Colonic mucosa (tissue), 4 donors: Measurements from ENCODE around the gene TATDN2. TPM values are rescaled to one million over a fixed set of nuclear protein-coding genes. Genes with fewer than 3 reads are reported as not detected.

ENCODE experiments used
- DNase-seq: peaks from one replicate; pipeline ENCODE4 v3.0.0-alpha.2; 2020
- H3K27ac ChIP-seq: fragments of 200-600 bp; one replicate; pipeline ENCODE4 v1.8.0; 2021
- H3K27me3 ChIP-seq: fragments of 200-600 bp; one replicate; pipeline ENCODE4 v1.8.0; 2021
- H3K36me3 ChIP-seq: fragments of 200-600 bp; one replicate; pipeline ENCODE4 v1.8.0; 2021
- H3K4me1 ChIP-seq: fragments of 200-600 bp; one replicate; pipeline ENCODE4 v1.8.0; 2021; ENCODE audit warnings: mild to moderate bottlenecking
- H3K4me3 ChIP-seq: fragments of 200-600 bp; one replicate; pipeline ENCODE4 v1.8.0; 2021
- H3K9ac ChIP-seq, 2 donors: one replicate each; pipeline ENCODE4 v1.7.0; 2013; ENCODE audit warnings: control low read depth in 2 of 2, low read depth in 2 of 2, low read length in 2 of 2
- H3K9me3 ChIP-seq: fragments of 200-600 bp; one replicate; pipeline ENCODE4 v1.8.0; 2021
- intact Hi-C: fragments of 100-400 bp; cut with DNase I; formaldehyde crosslinking; loops from one replicate; pipeline ENCODE4 v1.14.1; 2022
- total RNA-seq, 2 donors: library from RNA; stranded (reverse); fragmentation: NEBNext Ultra II Directional in 1 of 2; extraction: Animal tissue kit (Norgen Biotek cat#: 25700) in 1 of 2; gene quantifications; one replicate each; pipeline ENCODE4 v1.2.1, GENCODE V29; 2021
- TF ChIP-seq, protein P1 (sequence below): fragments of 200-600 bp; IDR thresholded peaks from one replicate; pipeline ENCODE4 v1.8.0; 2022; ENCODE audit warnings: antibody characterized with exemption, mild to moderate bottlenecking
- donor health status: healthy.
- donor health status: DM: no; HTN: no; CAD: no.
- donor health status: DM: no; HTN: no; CAD: no.

TATDN2 gene
- total RNA-seq, 2 donors from 2014 or later = 28.9 to 35.3 TPM

DNA sequence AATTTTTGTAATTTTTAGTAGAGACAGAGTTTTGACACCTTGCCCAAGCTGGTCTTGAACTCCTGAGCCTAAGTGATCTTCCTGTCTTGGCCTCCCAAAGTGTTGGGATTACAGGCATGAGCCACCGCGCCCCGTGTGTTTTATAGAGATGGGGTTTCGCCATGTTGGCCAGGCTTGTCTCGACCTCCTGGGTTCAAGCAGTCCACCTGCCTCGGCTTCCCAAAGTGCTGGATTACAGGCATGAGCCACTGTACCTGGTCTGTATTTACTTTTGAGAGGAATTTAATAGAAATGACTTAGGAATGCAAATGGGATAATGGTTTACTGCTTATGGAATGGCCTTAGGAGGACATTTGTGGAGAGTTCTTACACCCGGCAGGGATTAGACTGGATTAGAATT, 10.8 kb downstream of the TATDN2 start:
- Histone ChIP-seq H3K9me3 (no peaks in the 10 kb centered on the region), H3K27me3 (no peaks in the 10 kb centered on the region), H3K27ac (no peak overlapping the region), H3K4me1 (no peaks in the 10 kb centered on the region), H3K9ac (no peak overlapping the region), H3K36me3 (no peaks in the 10 kb centered on the region), H3K4me3 (no peak overlapping the region)
- intact Hi-C loops = no loop called here
- no peak for DNase-seq
- TF ChIP-seq, protein P1, sequence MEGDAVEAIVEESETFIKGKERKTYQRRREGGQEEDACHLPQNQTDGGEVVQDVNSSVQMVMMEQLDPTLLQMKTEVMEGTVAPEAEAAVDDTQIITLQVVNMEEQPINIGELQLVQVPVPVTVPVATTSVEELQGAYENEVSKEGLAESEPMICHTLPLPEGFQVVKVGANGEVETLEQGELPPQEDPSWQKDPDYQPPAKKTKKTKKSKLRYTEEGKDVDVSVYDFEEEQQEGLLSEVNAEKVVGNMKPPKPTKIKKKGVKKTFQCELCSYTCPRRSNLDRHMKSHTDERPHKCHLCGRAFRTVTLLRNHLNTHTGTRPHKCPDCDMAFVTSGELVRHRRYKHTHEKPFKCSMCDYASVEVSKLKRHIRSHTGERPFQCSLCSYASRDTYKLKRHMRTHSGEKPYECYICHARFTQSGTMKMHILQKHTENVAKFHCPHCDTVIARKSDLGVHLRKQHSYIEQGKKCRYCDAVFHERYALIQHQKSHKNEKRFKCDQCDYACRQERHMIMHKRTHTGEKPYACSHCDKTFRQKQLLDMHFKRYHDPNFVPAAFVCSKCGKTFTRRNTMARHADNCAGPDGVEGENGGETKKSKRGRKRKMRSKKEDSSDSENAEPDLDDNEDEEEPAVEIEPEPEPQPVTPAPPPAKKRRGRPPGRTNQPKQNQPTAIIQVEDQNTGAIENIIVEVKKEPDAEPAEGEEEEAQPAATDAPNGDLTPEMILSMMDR = no peak

DNA sequence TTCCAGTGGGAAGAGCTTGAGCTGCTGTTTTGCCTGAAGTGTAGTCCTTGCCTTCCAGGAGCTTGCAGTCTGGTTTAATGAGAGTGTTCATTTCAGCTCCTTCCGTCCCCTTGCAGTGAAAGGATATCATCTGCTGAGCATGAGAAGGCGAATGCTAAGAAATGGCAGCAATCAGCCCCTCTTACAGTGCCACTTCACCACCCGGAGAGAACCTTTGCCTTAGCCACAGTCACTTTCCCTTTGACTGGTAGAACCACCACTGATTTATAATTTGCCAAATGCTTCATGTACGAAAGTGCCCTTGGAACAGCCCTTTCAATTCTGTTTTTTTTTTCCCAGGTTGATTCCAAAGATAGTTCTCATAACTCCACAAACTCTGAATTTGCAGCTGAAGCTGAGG, 11.5 kb downstream of the TATDN2 start:
- intact Hi-C loops = no loop called here
- TF ChIP-seq, protein P1 = no peak
- H3K36me3 ChIP-seq = no peaks in the 10 kb centered on the region
- no peaks in the 10 kb centered on the region for H3K4me1 ChIP-seq
- H3K4me3 ChIP-seq = no peak overlapping the region
- no peak for DNase-seq
- H3K9ac ChIP-seq = no peak overlapping the region
- H3K27me3 ChIP-seq = no peaks in the 10 kb centered on the region
- no peaks in the 10 kb centered on the region for H3K9me3 ChIP-seq
- H3K27ac ChIP-seq = no peak overlapping the region

DNA sequence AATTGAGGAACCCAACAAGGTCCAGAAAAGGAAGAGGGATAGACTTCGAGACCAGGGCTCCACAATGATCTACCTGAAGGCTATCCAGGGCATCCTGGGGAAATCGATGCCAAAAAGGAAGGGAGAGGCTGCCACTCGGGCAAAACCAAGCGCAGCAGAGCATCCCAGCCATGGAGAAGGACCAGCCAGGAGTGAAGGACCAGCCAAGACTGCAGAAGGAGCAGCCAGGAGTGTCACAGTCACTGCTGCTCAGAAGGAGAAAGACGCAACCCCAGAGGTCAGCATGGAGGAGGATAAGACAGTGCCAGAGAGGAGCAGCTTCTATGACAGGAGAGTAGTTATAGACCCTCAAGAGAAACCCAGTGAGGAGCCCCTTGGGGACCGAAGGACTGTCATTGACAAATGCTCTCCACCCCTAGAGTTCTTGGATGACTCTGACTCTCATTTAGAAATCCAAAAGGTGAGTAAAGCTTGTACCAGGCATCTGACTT, 12.0 kb downstream of the TATDN2 start:
- Histone ChIP-seq H3K9me3 (no peaks in the 10 kb centered on the region), H3K4me1 (no peaks in the 10 kb centered on the region), H3K4me3 (no peak overlapping the region), H3K27ac (no peak overlapping the region), H3K27me3 (no peaks in the 10 kb centered on the region), H3K36me3 (no peaks in the 10 kb centered on the region), H3K9ac (no peak overlapping the region)
- TF ChIP-seq, protein P1 = no peak
- intact Hi-C loops = no loop called here
- no peak for DNase-seq

- intact Hi-C loops = no loop called here
- no peak for DNase-seq
- no peaks in the 10 kb centered on the region for H3K4me1 ChIP-seq
- H3K27me3 ChIP-seq = no peaks in the 10 kb centered on the region
- no peak overlapping the region for H3K9ac ChIP-seq
- TF ChIP-seq, protein P1 = no peak
- H3K27ac ChIP-seq = no peak overlapping the region
- no peaks in the 10 kb centered on the region for H3K9me3 ChIP-seq
- no peak overlapping the region for H3K4me3 ChIP-seq
- H3K36me3 ChIP-seq = no peaks in the 10 kb centered on the region
Observed at GRCh38 chr3:10262027-10262426, 13.8 kb downstream of the TATDN2 start.

DNA sequence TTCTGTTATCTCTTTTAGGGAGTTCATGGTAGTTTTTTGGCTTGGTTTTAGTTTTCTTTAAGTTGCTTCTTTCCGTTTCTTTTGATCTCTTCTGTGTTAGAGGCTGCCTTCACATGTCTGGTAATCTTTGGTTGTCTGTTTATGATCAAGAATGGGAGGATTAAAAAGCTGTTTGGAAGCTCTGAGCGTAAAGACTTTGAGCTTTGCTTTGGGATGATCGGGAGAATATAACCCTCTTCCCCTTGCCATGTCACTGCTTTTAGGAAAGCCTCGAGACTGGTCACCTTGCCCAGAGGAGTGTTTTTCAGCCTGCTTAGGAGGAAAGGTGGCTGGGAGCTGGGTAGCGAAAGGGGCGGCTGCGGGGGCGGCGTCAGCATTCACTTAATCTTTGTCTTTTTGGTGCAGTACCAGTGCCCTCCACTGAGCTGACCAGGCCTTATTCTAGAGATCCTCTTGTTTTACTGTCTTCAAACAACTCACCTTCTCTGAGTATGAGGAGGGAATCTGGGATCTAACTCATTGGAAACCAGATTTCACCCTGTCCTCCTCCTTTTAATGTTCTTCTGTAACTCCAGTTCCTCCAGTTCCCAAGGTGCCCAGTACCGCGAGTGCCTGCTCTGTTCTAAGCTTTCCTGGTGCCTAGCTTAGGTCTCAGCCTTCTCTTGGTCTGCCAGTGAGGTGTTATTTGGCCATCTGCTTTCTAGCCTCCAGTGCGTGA, 15.5 kb downstream of the TATDN2 start:
- no peak overlapping the region for H3K27ac ChIP-seq
- peaks cover 2% of the 10 kb centered on the region for H3K36me3 ChIP-seq
- no peak overlapping the region for H3K4me3 ChIP-seq
- H3K27me3 ChIP-seq = no peaks in the 10 kb centered on the region
- DNase-seq = no peak
- H3K4me1 ChIP-seq = no peaks in the 10 kb centered on the region
- TF ChIP-seq, protein P1 = no peak
- no peaks in the 10 kb centered on the region for H3K9me3 ChIP-seq
- H3K9ac ChIP-seq = no peak overlapping the region
- intact Hi-C loops = no loop called here
